Thymus (tissue), 11 donors: ENCODE data around the gene SH3BP2. TPM values are rescaled to one million over a fixed set of nuclear protein-coding genes. Genes with fewer than 3 reads are reported as not detected.

Experiments
- DNase-seq, 9 donors: peaks; one replicate each; pipeline ENCODE4 v3.0.0-alpha.2; 2013; ENCODE audit warnings: low spot score in 9 of 9, low read depth in 6 of 9, missing footprints in 1 of 9
- H3K27ac ChIP-seq, 2 donors: one replicate each; pipeline ENCODE4 v1.5.1; 2013; ENCODE audit warnings: control low read depth in 1 of 2, low read depth in 1 of 2, low read length in 1 of 2, mild to moderate bottlenecking in 1 of 2, moderate library complexity in 1 of 2
- H3K27me3 ChIP-seq, 2 donors: one replicate each; pipeline ENCODE4 v1.5.1; 2013; ENCODE audit warnings: low read length in 1 of 2; ENCODE audit not compliant: control insufficient read depth in 2 of 2, insufficient read depth in 1 of 2
- H3K36me3 ChIP-seq, 2 donors: one replicate each; pipeline ENCODE4 v1.5.1; 2013; ENCODE audit warnings: low read length in 1 of 2, mild to moderate bottlenecking in 1 of 2, moderate library complexity in 1 of 2; ENCODE audit not compliant: control insufficient read depth in 2 of 2, insufficient read depth in 2 of 2
- H3K4me1 ChIP-seq, 2 donors: one replicate each; pipeline ENCODE4 v1.5.1; 2013; ENCODE audit warnings: low read length in 2 of 2; ENCODE audit not compliant: control insufficient read depth in 2 of 2, insufficient read depth in 2 of 2
- H3K4me3 ChIP-seq, 2 donors: one replicate each; pipeline ENCODE4 v1.5.1; 2013; ENCODE audit warnings: low read length in 2 of 2, control low read depth in 1 of 2, mild to moderate bottlenecking in 1 of 2
- H3K9me3 ChIP-seq, 2 donors: one replicate each; pipeline ENCODE4 v1.5.1; 2013; ENCODE audit warnings: low read length in 1 of 2, mild to moderate bottlenecking in 1 of 2; ENCODE audit not compliant: control insufficient read depth in 2 of 2, insufficient read depth in 1 of 2
- WGBS: extraction: QIAGEN DNeasy Blood & Tissue Kit; methylation state at CpG from one replicate; pipeline ENCODE4 v1.1.7; 2013; 5-methylcytosine and 5-hydroxymethylcytosine counted together
- polyA plus RNA-seq: library from polyadenylated mRNA; stranded (reverse); fragments of 200-250 nt; gene quantifications from one replicate; pipeline ENCODE4 v1.2.3, GENCODE V29; 2013
- total RNA-seq: library from RNA; stranded (reverse); fragments of 120-200 nt; gene quantifications from one replicate; pipeline ENCODE4 v1.2.4, GENCODE V29; 2013
- donor health status: healthy.

SH3BP2 gene
- total and polyA plus RNA-seq, 2 donors = 10.6 to 43.9 TPM

- peak overlapping the region in 1 of 2 donors; percentile 22 for H3K27ac ChIP-seq
- no peaks in the 10 kb centered on the region for H3K27me3 ChIP-seq
- WGBS = 34% methylated on average over 10 of the region's 10 CpGs
- H3K4me3 ChIP-seq = peak overlapping the region; percentile 70 to 100
- H3K4me1 ChIP-seq = peaks cover 17 to 27% of the 10 kb centered on the region in 2 donors
- no peaks in the 10 kb centered on the region for H3K36me3 ChIP-seq
- peaks cover 0 to 1% of the 10 kb centered on the region in 2 donors for H3K9me3 ChIP-seq
- DNase-seq = peak in 1 of 9 donors; percentile 22
Measured at GRCh38 chr4:2842687-2843262, 49.9 kb downstream of the SH3BP2 start.

DNA sequence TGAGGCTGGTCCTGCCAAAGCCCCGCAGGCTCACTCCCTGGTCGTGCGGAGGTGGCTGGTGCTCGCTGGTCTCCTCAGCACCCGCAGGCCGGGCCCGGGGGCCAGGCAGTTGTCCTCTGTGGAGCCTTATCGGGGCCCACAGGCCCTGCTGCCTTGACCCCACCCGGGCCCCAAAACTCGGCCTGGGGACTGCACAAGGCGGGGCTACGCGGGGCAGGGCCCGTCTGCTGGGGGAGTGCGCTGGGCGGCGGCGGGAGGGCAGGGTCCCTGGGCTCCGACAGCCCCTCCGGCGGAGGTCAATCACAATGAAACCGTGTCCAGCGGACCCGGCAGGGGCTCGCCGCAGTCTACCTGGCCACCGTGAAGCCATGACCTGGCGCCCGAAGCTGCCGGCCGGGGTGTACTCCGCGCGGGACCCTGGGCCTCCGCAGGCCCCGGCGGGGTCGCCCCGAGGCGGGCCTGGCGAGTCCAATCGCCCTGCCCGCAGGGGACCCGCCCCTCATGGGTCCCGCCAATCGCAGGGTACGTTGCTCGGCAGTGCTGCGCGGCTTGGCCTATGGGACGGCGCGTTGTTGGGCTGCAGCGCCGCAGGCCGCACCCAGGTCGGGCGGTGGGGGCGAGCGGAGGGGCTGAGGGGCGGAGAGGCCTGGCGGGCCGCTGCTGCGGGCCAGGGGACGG is 50.5 kb downstream of the SH3BP2 start, which contains the start of gene ADD1:
Gene ADD1, plus strand, starts transcription at position 582 of the 678 bp plus-strand sequence. CDS start 32,072 bp downstream, outside the sequence.
- Histone ChIP-seq H3K27ac (peak within 1 kb of the TSS; percentile 35 to 86), H3K27me3 (no peaks in the 10 kb centered on the region), H3K4me3 (peak within 1 kb of the TSS; percentile 90 to 100), H3K9me3 (peaks cover 0 to 1% of the 10 kb centered on the region in 2 donors), H3K4me1 (peaks cover 15 to 21% of the 10 kb centered on the region in 2 donors), H3K36me3 (peaks cover 0 to under 1% of the 10 kb centered on the region in 2 donors)
- peak; percentile 85 to 98 (median 94) for DNase-seq
- WGBS = under 1% methylated on average over 65 of the region's 65 CpGs

DNA sequence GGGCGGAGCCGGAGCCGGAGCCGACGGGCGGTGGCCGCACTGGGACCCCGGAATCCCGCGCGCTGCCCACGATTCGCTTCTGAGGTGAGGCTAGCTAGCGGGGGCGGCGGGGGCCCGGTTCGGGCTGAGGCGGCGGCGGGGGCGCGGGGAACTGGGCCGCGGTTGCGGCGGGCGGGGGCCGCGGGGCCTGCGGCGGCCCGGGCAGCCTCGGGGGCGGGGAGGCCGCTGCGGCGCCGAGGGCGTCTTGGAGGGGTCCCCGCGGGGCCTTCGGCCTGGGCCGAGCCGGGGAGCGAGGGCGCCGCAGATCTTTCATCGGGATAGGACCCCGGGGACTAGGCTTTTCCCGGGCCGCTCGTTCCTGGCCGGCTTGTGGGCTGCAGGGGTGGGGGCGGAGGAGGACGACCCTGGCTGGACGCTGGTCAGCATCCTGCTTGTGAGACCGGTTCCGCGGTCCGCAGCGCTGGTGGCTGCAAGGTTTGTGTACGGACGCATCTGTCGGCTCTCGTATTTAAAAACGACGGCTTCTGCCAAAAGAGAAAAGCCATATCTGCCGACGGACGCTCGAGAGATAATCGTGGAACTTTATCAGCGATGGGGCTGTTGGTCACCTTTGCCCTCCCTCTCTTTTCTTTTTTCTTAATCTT is 51.2 kb downstream of the SH3BP2 start:
- under 1% methylated on average over 74 of the region's 74 CpGs for WGBS
- Histone ChIP-seq H3K36me3 (peaks cover 0 to 3% of the 10 kb centered on the region in 2 donors), H3K9me3 (peaks cover 0 to 1% of the 10 kb centered on the region in 2 donors), H3K27me3 (no peaks in the 10 kb centered on the region), H3K27ac (peak overlapping the region; percentile 35 to 86), H3K4me3 (peak overlapping the region; percentile 90 to 100), H3K4me1 (peaks cover 11 to 16% of the 10 kb centered on the region in 2 donors)
- peak in 1 of 9 donors; percentile 47 for DNase-seq

GRCh38 chr4:2846172-2846571 is 53.3 kb downstream of the SH3BP2 start:
- no peaks in the 10 kb centered on the region for H3K27me3 ChIP-seq
- no peak overlapping the region for H3K4me3 ChIP-seq
- peaks cover 10 to 18% of the 10 kb centered on the region in 2 donors for H3K4me1 ChIP-seq
- 89% methylated on average over 2 of the region's 2 CpGs for WGBS
- DNase-seq = no peak
- peaks cover 0 to 3% of the 10 kb centered on the region in 2 donors for H3K36me3 ChIP-seq
- no peak overlapping the region for H3K27ac ChIP-seq
- H3K9me3 ChIP-seq = peaks cover 0 to 1% of the 10 kb centered on the region in 2 donors

DNA sequence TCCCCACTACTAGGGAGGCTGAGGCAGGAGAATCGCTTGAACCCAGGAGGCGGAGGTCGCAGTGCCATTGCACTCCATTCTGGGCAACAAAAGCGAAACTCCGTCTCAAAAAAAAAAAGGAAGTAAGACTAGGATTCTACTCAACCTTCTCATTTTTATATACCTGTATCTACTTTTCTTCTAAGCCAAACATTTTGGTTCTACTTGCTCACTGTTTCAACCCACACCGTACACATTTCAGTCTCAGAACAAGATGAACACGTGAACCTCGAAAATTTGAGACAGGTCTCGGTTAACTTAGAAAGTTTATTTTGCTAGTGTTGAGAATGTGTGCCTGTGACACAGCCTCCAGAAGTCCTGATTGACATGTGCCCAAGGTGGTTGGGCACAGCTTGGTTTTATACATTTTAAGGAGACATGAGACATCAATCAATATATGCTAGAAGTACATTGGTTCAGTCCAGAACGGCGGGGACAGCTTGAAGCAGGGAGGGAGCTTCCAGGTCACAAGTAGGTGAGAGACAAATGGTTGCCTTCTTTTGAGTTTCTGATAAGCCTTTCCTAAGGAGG is 54.5 kb downstream of the SH3BP2 start:
- peaks cover 0 to 1% of the 10 kb centered on the region in 2 donors for H3K9me3 ChIP-seq
- H3K27me3 ChIP-seq = no peaks in the 10 kb centered on the region
- 93% methylated on average over 11 of the region's 11 CpGs for WGBS
- DNase-seq = no peak
- H3K4me3 ChIP-seq = no peak overlapping the region
- peaks cover 0 to 3% of the 10 kb centered on the region in 2 donors for H3K36me3 ChIP-seq
- peaks cover 12 to 22% of the 10 kb centered on the region in 2 donors for H3K4me1 ChIP-seq
- H3K27ac ChIP-seq = no peak overlapping the region

- 97% methylated on average over 2 of the region's 2 CpGs for WGBS
- Histone ChIP-seq H3K4me3 (no peak overlapping the region), H3K27ac (no peak overlapping the region), H3K4me1 (peaks cover 10 to 23% of the 10 kb centered on the region in 2 donors), H3K36me3 (peaks cover 0 to 3% of the 10 kb centered on the region in 2 donors), H3K27me3 (no peaks in the 10 kb centered on the region), H3K9me3 (peaks cover 0 to 1% of the 10 kb centered on the region in 2 donors)
- no peak for DNase-seq
Measured at GRCh38 chr4:2848449-2848848, 55.6 kb downstream of the SH3BP2 start.

GRCh38 chr4:2849267-2850152 is 56.6 kb downstream of the SH3BP2 start:
- peaks cover 10 to 23% of the 10 kb centered on the region in 2 donors for H3K4me1 ChIP-seq
- WGBS = 90% methylated on average over 9 of the region's 9 CpGs

More at GRCh38 chr4:2849267-2850152, 56.6 kb downstream of the SH3BP2 start:
- no peak overlapping the region for H3K27ac ChIP-seq
- peaks cover 7 to 9% of the 10 kb centered on the region in 2 donors for H3K36me3 ChIP-seq
- no peaks in the 10 kb centered on the region for H3K27me3 ChIP-seq
- no peaks in the 10 kb centered on the region for H3K9me3 ChIP-seq
- no peak for DNase-seq
- no peak overlapping the region for H3K4me3 ChIP-seq
